HG02870 (cell line): ENCODE results near the gene LCE1F.

Experiments
- ATAC-seq: cut with Tn5 transposase; IDR thresholded peaks from one replicate; pipeline ENCODE4 v1.9.1; 2021; ENCODE audit warnings: mild to moderate bottlenecking, moderate library complexity; ENCODE audit not compliant: unreplicated experiment

The LCE1F gene, protein sequence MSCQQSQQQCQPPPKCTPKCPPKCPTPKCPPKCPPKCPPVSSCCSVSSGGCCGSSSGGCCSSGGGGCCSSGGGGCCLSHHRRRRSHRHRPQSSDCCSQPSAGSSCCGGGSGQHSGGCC

DNA sequence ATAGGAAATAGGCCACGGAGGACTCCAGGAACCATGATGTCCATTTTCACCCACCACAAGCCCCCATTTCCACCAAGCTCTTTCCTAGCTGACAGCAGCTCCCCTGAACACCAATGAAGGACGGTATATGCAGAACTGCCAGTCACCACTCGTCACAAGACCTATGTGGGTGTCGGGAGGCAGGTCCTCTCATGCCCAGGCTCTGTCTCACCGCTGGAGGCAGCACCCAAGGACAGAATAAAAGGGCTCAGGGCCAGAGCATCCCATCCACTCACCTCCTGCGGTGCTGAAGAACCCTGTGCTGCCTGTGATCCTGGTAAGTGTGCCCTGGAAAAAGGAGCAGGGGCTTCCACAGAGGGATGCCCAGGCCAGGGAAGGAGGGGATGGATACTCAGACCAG lies at the start of gene LCE1F:
LCE1F (plus strand) TSS at position 266 of the 400 bp plus-strand sequence. CDS start 1,232 bp downstream, outside the sequence.
- ATAC-seq, result no peak

DNA sequence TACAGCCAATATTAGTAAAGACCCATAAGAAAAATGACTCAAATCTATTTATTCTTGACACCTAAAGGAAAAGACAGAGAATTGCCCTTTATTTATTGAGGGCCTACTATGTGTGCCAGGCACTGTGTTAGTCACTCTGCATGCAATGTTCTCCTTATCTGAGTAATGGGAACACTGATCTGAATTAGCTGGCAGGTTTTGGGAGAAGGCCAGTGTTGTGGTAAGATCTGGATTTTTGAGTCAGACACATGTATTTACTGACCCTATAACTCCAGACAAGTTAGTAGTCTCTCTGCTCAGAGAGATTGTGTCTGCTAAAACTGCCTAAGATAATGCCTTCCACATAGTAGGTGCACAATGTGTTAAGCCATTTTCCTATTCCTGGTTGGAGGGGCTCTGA lies 49.7 kb upstream of the LCE1F start:
- ATAC-seq, result no peak

DNA sequence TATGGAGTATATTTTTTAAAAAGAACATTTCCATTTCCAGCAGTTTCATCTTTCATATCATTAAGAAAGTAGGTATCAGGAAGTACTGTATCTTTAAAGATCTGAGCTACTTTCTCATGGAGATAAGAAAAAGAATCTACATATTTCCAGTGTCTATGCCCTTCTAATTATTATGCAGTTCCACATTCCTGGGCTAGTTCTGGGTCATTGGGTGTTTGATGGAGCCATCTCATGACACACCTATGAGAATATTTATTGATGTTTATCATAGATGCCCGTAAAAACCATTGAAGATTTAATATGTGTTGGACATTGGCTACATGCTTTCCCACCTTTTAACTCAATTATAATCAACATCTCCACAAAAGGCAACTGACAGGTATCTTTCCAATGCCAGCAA lies 46.0 kb upstream of the LCE1F start:
- no peak for ATAC-seq

DNA sequence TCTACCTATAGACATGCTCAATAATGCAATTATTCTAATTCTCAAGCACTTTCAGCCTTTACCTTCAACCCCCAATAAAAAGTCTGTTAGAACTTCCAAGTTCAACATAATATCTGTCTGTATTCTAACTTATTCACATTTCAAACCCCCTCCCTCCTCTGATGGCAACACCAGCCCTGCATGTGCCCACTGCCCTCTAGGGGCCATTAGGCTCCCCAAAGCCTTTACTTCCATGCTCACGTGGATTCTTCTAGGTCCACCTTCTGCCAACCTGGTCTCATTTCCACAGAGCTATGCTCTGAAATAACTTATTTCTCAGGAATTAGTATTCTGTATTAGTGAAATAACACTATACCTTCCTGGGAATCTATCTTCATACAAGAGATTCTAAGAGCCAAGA lies 39.3 kb upstream of the LCE1F start:
- ATAC-seq, result no peak

DNA sequence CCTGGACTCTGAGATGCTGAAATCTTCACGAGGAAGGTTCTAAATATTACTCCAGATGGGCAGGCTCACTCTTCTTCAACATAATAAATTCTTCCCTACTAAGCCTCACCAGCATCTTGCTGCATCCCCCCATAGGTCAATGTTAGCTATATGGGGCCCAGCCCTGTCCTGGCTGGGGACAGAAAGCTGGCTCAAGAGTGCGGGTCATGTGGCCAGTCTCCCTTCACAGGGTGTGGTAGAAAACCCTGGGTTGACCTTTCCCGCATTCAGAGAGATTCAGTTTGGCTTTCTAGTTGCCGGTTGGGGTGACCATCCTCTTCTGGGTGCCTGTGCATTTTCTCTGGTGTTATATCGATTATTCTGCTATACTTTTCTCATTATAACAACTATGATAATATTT lies 36.9 kb upstream of the LCE1F start:
- ATAC-seq, result no peak

DNA sequence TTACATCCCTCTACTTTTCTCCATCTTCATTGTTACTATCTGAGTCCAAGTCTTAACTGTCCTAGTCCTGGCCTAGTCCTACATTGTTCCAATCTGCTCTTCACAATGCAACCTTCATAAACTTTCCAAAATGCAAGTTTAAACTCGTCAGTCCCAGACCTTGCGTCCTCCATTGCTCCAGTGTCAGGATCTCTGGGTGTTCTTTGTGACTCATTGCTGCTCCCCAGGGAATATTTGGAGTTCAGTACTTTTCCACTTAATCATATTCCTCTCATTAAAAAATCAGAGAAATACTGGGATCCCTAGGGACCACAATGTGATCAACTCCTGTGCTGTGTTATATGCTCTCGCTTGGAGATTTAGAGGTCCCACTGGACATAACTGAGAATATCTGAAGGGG lies 35.1 kb upstream of the LCE1F start:
- ATAC-seq, result no peak

DNA sequence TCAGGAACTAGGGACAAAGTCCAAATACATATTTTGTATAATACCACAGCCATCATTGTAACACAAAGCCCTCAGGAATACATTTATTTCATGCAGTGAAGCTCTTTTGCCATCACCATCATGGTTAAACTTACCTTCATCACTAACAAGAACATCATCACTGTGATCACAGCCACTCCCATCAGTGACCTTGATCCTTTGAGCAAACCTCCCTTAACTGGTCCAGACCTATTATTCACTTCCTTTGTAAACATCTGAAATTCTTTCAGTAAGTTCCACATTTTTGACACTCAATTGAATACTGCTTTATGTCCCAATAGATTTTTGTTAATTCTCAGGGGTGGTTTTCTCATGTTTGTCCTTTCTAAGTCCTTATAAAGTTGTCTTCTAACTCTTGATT lies 33.3 kb upstream of the LCE1F start:
- ATAC-seq, result no peak

DNA sequence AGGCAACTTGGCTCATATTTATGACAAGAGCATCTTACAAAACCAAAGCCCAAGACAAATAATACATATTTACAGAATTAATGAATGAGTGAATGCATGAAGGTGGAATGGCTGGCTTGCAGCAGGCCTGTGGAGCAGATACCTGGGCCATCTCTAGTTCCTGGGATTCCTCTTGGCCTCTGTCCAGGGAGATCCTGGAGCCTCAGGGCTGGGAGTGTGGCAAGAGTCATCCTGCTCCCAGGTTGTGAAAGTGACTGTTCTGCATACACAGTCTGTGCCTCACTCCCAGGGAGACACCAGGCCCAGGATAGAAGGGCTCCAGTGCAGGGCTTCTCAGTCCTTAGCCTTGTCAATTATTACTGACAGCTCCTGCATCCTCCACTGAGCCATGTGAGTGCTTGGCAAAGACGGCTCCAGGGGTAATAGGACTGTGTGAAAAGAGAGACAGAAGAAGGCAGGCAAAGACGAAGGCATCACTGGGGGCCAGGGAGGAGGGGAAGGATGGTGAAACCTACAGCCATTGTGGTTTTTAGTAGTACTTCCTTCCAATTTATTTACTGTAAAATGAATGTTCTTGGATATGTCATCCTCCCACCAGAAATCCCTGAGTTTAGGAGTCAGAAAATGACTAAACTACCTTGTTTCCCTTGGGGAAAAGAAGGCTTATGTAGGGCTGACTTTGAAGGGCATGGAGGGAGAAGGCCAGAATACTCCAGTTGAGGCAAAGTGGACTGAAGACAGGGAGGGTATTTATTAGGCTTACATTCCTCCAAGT lies 31.4 kb upstream of the LCE1F start:
- no peak for ATAC-seq

DNA sequence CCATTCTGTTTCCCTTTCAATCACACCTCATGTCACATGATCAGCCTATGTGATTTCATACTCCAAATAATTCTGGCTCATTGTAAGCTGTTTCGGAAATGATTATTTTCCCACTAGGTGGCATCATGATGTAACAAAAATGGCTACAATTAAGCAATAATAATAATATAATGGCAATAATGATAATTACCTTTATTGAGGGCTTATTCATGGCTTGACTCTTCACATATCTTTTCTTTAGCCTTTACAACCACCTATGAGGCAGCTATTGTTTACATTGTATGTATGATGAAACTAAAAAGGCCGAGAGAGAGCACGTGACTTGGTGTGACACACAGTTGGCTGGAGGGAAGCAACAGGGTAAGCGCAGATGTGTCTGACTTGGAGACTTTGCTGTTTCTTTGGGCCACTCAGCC lies 29.6 kb upstream of the LCE1F start:
- no peak for ATAC-seq

DNA sequence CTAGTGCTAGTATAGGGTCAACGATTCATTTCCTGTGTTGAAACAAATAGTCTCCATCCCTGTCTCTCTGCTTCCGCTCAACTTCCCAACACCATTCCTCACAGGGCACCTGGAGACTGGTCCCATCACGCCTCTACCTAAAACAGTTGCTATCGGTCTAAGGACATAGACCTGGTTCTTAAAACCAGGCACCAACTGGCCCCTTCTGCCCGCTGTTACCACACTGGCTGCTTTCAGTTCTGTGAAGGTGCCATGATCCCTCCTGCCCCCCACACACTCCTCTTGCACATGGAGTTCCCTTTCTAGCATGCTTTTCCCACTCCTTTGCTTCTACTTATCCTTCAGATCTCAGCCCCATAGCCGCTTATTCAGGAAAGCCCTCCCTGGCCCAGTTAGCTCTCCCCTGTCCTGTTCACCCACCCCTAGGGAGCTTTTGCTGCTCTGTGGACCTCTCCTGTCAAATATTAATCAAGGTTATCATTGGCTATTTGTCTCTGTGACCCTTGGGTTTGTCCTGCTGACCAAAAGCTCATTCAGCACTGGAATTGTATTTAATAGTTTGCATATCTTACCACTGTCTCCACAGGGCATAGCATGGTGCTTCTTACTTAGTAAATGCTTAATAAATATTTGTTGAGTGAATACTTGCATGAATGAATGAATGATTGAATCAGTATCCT lies 29.0 kb upstream of the LCE1F start:
- ATAC-seq, result no peak

DNA sequence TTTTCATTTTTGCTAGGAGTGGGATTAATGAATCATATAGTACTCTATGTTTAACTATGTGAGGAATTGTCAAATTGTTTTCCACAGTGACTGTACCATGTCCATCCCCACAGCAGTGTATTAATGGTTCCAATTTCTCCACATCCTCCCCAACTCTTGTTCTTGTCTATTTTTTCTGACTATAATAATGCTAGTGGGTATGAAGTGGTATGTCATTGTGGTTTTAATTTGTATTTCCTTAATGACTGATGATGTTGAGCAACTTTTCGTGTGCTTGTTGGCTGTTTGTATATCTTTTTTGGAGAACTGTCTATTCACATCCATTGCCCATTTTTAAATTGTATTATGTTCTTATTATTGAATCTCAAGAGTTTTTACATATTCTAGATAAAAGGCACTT lies 27.1 kb upstream of the LCE1F start:
- no peak for ATAC-seq

DNA sequence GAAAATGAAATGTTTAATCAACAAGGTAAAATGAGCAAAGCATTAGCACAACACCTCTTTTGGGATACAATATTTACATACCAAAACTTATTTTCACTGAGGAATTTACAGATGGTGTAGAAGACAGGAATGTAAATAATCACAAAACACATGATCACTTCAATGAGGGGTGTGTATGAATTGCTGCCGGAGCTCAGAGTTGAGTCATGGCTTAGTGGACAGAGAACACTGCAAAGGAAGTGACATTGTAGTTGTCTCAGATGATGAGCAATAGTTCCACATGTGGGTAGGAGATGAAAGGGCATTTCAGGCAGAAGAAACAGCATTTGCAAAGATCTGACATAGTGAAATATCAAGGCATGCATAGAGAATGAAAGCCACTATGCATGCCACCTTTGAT lies 22.7 kb upstream of the LCE1F start:
- ATAC-seq, result no peak

DNA sequence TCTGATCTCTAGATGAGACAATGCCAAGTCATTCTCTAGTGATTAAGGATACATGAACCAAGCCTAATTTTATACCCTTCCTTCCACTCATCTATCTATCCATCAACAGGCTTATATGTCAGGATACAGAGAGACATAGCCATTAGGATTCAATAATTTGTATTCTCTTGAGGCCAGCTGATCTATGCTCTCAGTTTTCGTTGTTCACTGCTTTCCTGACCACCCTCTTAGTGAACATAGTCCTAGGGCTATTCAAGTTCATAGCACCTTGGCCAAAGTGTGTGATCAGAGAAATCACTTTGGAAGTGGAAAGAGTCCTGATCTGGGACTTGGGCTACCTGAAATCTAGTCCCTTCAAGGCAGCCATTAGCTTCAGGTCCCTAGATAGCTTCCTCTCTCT lies 21.4 kb upstream of the LCE1F start:
- ATAC-seq, result no peak

DNA sequence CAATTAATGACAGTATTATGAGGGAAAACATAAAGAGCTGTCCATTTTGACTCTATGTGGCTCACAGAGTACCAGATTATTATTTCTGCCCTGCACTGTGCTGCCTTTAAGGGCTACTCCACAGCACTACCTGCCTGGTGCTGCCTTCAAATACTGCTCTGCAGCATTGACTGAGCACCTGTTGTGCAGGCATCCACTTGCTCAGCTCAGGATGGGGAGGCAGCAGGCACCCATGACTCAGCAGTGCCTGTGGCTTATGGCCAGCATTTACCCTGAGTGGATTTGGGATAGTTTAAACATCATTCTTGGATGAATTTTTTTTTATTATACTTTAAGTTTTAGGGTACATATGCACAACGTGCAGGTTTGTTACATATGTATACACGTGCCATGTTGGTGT lies 18.1 kb upstream of the LCE1F start:
- no peak for ATAC-seq

DNA sequence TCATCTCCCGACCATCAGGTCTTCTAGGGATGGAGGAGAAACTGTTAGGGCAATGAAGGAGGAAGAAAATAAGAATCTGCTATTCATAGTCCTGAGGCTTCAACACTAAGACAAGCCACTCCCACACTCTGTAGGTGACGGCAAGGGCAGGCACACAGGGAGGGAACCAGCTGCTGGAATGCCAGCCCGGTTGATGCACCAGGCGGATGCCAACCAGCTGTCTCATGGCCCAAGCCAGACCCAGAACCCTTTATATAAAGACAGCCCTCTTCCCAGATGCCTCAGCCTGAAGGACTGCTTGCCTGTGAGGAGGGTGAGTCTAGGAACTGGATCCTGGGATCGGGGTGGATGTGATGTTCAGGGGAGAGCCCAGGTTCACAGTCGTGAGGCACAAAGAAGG lies 17.2 kb upstream of the LCE1F start, which contains the start of gene KPRP:
KPRP (plus strand) TSS at position 279 of the 400 bp plus-strand sequence. CDS start 1,564 bp downstream, outside the sequence.
- ATAC-seq, result no peak

DNA sequence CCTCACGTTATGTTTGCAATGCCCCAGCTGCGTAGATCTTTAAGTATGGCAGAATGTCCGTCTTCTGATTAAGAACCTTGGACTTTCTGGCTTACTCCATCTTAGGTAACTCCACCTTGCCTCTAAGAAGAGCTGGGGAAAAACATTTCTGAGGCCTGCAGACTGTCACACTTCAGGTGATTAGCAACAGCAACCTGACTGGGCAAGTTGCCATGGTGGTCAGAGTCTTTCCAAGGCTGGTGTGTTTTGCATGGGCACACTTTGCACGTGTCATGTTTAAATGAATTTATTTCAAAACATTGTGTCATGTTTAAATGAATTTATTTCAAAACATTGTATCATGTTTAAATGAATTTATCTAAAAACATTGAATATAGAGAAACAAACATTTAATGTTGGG lies 16.3 kb upstream of the LCE1F start:
- no peak for ATAC-seq

DNA sequence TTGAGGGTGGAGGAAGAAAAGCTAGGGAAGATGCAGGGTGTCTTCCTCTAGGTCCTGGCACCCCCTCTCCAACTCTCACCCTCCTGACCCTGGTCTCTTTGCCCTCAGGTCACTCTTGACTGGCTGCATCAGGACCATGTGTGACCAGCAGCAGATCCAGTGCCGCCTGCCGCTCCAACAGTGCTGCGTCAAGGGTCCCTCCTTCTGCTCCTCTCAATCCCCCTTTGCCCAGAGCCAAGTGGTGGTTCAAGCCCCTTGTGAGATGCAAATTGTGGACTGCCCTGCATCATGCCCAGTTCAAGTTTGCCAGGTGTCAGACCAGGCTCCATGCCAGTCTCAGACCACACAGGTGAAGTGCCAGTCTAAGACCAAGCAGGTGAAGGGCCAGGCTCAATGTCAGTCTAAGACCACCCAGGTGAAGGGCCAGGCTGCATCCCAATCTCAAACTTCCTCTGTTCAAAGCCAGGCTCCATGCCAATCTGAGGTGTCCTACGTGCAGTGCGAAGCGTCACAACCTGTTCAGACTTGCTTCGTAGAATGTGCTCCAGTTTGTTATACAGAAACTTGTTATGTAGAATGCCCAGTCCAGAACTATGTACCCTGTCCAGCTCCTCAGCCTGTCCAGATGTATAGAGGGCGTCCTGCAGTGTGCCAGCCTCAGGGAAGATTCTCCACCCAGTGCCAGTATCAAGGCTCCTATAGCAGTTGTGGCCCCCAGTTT lies 15.3 kb upstream of the LCE1F start:
- no peak for ATAC-seq

DNA sequence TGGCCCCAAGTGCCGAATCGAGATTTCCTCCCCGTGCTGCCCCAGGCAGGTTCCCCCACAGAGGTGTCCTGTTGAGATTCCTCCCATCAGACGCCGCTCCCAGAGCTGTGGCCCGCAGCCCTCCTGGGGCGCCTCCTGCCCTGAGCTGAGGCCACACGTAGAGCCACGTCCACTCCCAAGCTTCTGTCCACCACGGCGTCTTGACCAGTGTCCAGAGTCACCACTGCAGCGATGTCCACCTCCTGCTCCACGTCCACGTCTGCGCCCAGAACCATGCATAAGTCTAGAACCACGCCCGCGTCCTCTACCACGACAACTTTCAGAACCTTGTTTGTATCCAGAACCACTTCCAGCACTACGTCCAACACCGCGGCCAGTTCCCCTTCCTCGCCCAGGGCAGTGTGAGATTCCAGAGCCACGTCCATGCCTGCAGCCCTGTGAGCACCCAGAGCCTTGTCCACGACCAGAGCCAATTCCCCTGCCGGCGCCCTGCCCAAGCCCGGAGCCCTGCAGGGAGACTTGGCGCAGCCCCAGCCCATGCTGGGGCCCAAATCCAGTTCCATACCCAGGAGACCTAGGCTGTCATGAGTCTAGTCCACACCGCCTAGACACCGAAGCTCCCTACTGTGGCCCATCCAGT lies 14.3 kb upstream of the LCE1F start:
- ATAC-seq, result no peak

DNA sequence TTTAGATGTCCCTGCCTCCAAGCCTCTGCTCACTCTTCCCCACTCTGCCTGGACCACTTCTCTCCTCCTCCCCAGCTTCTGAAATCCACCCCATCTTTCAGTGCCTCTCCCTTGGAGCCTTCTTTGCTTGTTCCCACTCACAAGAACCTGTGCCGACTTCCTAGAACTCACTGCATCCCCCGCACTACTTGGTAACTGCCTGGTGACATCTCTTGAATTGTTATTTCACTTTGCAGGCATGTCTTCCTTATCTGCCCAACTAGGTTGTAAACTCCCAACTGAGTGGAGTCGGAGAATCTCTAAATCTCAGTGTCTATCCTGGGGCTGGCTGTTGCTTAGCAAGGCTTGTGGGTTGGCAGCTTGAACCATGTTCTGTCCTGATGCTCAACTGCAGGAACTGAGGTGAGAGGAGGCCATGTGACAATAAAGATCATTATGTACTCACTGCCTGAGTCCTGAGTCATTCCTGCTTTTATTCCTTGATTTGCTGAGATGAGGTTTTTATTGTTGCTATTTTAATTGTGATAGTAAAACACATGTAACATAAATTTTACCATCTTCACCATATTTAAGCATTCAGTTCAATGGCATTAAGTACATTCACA lies 13.2 kb upstream of the LCE1F start:
- no peak for ATAC-seq

DNA sequence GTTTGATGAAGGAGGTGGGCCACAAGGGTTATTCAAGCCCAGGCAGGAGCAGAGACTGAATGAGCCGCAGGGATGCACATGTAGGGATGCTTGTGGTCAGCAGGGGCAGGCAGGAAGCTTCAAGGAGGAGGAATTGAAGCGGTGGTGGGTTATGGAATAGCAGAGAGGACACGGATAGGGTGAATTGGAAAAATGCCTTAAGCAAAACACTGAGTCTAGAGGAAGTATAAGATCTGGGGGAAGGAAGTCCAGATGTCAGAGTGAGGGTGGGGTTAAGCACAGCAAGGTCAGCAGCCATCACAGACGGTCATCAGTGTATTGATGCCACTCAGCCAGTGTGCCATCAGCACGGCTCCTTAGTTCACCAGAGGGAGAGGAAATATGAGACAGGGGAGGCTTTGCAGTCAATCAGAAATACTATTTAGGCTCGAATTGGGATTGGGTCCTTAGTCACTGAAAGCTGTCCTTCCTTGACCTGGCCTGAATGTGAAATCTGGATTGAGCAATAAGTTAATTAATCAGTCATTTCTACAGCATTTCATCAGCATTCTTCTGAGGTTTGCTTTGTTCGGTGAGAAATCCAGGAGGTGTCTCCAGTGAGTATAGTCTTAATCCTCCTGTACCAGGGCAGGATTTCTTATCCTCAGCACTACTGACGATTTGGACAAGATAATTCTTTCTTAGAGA lies 6.0 kb upstream of the LCE1F start:
- no peak for ATAC-seq
